ENCODE results near the gene BCAS3.

BCAS3 gene

GRCh38 chr17:60724647-60725046 is 47.0 kb downstream of the BCAS3 start:
- TF ChIP-seq, protein P1, sequence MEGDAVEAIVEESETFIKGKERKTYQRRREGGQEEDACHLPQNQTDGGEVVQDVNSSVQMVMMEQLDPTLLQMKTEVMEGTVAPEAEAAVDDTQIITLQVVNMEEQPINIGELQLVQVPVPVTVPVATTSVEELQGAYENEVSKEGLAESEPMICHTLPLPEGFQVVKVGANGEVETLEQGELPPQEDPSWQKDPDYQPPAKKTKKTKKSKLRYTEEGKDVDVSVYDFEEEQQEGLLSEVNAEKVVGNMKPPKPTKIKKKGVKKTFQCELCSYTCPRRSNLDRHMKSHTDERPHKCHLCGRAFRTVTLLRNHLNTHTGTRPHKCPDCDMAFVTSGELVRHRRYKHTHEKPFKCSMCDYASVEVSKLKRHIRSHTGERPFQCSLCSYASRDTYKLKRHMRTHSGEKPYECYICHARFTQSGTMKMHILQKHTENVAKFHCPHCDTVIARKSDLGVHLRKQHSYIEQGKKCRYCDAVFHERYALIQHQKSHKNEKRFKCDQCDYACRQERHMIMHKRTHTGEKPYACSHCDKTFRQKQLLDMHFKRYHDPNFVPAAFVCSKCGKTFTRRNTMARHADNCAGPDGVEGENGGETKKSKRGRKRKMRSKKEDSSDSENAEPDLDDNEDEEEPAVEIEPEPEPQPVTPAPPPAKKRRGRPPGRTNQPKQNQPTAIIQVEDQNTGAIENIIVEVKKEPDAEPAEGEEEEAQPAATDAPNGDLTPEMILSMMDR (IDR thresholded peaks at IDR 0.05), result no peak
- Histone ChIP-seq H3K4me3 (no peak overlapping the region), H3K27ac (no peak overlapping the region)
- no peak for DNase-seq (ENCODE audit: low spot score)

DNA sequence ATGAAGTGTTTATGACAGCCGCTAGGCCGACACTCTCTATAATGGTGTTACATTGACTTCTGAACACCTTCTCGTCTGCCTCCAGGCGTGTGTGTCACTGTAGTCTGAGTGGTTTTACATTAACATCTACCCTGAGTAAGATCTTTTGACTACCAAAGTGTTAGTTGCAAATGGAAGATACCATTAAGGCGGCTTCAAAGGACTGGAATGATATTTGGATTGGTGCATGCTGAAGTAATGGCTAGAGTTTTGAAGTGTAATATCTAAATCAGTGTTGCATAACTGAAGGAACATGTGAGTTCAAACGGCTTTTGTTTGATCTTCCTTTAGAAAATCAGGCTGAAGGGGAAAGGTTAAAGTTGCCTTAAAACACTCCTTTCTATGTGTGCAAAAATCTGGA is 52.2 kb downstream of the BCAS3 start:
- DNase-seq (ENCODE audit: low spot score), result no peak
- Histone ChIP-seq H3K27ac (no peak overlapping the region), H3K4me3 (no peak overlapping the region)
- TF ChIP-seq, protein P1 (IDR thresholded peaks at IDR 0.05), result no peak

GRCh38 chr17:60730273-60730672 is 52.6 kb downstream of the BCAS3 start:
- TF ChIP-seq, protein P1 (IDR thresholded peaks at IDR 0.05), result no peak
- no peak for DNase-seq (ENCODE audit: low spot score)
- Histone ChIP-seq H3K4me3 (no peak overlapping the region), H3K27ac (no peak overlapping the region)

- no peak overlapping the region for H3K27ac ChIP-seq
- TF ChIP-seq, protein P1 (IDR thresholded peaks at IDR 0.05), result no peak
- H3K4me3 ChIP-seq, result no peak overlapping the region
- DNase-seq (ENCODE audit: low spot score), result no peak
Measured at GRCh38 chr17:60738287-60738686, 60.6 kb downstream of the BCAS3 start.

DNA sequence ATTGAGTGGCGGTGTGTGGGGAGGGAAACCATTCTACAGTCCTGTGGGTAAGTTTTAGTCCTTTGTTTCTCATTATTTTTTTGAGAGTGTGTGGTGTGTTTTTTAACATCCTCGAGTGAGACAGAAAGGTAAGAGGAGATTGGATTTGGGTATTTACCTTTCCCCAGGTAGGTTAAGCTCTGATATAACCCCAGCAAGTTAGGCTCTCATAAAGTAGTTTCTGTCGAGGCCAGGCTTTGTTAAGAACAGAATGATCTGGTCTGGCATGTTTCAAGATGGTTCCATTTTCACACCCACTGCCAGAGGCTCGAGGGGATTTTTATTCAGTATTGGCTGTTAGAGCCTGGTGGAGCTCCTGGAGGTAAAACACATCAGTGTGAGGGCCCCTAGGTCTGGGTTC is 62.9 kb downstream of the BCAS3 start:
- DNase-seq (ENCODE audit: low spot score), result no peak
- TF ChIP-seq, protein P1 (IDR thresholded peaks at IDR 0.05), result no peak
- Histone ChIP-seq H3K27ac (no peak overlapping the region), H3K4me3 (no peak overlapping the region)

- TF ChIP-seq, protein P1 (IDR thresholded peaks at IDR 0.05), result no peak
- DNase-seq (ENCODE audit: low spot score), result no peak
- Histone ChIP-seq H3K4me3 (no peak overlapping the region), H3K27ac (no peak overlapping the region)
Measured at GRCh38 chr17:60741031-60741430, 63.4 kb downstream of the BCAS3 start.

DNA sequence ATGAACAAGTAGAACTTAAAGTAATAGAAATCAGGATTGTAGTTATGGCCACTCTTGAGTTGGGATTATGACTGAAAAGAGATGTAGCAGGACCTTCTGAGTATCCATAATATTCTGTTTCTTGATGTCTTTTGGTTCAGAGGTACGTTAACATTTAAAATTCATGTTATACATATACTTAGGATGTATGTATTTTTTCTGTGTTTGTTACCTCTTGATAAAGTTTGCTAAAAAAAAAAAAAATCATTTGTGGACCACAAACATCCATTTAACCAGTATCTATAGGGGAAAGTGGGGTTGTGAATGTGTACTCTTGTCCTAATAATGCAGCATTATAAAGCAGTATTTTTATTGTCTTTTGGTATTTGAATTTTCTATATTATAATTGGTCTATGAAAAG is 65.6 kb downstream of the BCAS3 start:
- H3K27ac ChIP-seq, result no peak overlapping the region

More for the DNA sequence above, 65.6 kb downstream of the BCAS3 start:
- peak overlapping the region; percentile 55 for H3K4me3 ChIP-seq
- no peak for DNase-seq (ENCODE audit: low spot score)
- TF ChIP-seq, protein P1 (IDR thresholded peaks at IDR 0.05), result no peak
